ENCODE data around the gene TACR2. TPM values are rescaled to one million over a fixed set of nuclear protein-coding genes. Genes with fewer than 3 reads are reported as not detected.

The TACR2 gene
- polyA plus RNA-seq, 2 of the 4 experiments (the other 2 are of a cell fraction), result 0.09 to 0.16 TPM

DNA sequence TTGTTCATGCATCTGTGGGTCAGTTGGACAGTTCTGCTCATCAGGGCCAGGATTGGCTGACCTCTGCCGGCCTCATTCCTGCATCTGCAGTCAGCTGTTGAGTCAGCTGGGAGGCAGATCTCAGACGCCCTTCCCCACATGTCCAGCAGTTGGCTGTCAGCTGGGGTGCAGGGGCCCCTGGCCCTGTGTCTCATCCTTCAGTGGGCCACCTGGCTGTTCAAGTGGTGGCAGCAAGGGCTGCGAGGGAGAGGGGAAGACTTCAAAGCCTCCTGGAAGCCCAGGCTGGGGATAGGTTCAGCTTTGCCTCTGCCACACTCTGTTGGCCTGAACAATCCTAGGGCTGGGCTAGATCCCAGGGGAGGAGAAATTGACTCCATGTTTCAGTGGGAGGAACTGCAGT lies 33.2 kb downstream of the TACR2 start (continued):
- no peak for TF ChIP-seq ZC3H11A (IDR thresholded peaks at IDR 0.05)
- TF ChIP-seq PHF8 (IDR thresholded peaks at IDR 0.05; ENCODE audit: borderline replicate concordance, low read depth), result no peak
- no peak for TF ChIP-seq CEBPB (IDR thresholded peaks at IDR 0.05)
- TF ChIP-seq MAFK (IDR thresholded peaks at IDR 0.05; ENCODE audit: partially characterized antibody), result no peak
- TF ChIP-seq KDM1A (IDR thresholded peaks at IDR 0.05; ENCODE audit: low read depth), result no peak
- TF ChIP-seq, protein P1, sequence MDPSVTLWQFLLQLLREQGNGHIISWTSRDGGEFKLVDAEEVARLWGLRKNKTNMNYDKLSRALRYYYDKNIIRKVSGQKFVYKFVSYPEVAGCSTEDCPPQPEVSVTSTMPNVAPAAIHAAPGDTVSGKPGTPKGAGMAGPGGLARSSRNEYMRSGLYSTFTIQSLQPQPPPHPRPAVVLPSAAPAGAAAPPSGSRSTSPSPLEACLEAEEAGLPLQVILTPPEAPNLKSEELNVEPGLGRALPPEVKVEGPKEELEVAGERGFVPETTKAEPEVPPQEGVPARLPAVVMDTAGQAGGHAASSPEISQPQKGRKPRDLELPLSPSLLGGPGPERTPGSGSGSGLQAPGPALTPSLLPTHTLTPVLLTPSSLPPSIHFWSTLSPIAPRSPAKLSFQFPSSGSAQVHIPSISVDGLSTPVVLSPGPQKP (IDR thresholded peaks at IDR 0.05; ENCODE audit: low read depth, low read length), result no peak
- TF ChIP-seq TFCP2L1 (CRISPR knock-in tag; IDR thresholded peaks at IDR 0.05), result no peak
- no peak for TF ChIP-seq CBX8 (IDR thresholded peaks at IDR 0.05)
- TF ChIP-seq EP300 (IDR thresholded peaks at IDR 0.05), result no peak
- TF ChIP-seq ESRRA (IDR thresholded peaks at IDR 0.05; ENCODE audit: borderline replicate concordance, low read length), result no peak
- TF ChIP-seq ZSCAN20 (CRISPR knock-in tag; IDR thresholded peaks at IDR 0.05), result no peak
- TF ChIP-seq, protein P2, sequence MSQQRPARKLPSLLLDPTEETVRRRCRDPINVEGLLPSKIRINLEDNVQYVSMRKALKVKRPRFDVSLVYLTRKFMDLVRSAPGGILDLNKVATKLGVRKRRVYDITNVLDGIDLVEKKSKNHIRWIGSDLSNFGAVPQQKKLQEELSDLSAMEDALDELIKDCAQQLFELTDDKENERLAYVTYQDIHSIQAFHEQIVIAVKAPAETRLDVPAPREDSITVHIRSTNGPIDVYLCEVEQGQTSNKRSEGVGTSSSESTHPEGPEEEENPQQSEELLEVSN (IDR thresholded peaks at IDR 0.05; ENCODE audit: borderline replicate concordance, low read depth), result no peak
- TF ChIP-seq CHD4 (IDR thresholded peaks at IDR 0.05; ENCODE audit: borderline replicate concordance), result no peak
- TF ChIP-seq GATA3 (IDR thresholded peaks at IDR 0.05; ENCODE audit: borderline replicate concordance), result no peak
- TF ChIP-seq, protein P3, sequence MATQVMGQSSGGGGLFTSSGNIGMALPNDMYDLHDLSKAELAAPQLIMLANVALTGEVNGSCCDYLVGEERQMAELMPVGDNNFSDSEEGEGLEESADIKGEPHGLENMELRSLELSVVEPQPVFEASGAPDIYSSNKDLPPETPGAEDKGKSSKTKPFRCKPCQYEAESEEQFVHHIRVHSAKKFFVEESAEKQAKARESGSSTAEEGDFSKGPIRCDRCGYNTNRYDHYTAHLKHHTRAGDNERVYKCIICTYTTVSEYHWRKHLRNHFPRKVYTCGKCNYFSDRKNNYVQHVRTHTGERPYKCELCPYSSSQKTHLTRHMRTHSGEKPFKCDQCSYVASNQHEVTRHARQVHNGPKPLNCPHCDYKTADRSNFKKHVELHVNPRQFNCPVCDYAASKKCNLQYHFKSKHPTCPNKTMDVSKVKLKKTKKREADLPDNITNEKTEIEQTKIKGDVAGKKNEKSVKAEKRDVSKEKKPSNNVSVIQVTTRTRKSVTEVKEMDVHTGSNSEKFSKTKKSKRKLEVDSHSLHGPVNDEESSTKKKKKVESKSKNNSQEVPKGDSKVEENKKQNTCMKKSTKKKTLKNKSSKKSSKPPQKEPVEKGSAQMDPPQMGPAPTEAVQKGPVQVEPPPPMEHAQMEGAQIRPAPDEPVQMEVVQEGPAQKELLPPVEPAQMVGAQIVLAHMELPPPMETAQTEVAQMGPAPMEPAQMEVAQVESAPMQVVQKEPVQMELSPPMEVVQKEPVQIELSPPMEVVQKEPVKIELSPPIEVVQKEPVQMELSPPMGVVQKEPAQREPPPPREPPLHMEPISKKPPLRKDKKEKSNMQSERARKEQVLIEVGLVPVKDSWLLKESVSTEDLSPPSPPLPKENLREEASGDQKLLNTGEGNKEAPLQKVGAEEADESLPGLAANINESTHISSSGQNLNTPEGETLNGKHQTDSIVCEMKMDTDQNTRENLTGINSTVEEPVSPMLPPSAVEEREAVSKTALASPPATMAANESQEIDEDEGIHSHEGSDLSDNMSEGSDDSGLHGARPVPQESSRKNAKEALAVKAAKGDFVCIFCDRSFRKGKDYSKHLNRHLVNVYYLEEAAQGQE (IDR thresholded peaks at IDR 0.05), result no peak
- no peak for TF ChIP-seq CHD2 (IDR thresholded peaks at IDR 0.05; ENCODE audit: low read length, partially characterized antibody)
- no peak for TF ChIP-seq JUNB (IDR thresholded peaks at IDR 0.05)
- no peak for TF ChIP-seq CBX2 (IDR thresholded peaks at IDR 0.05; ENCODE audit: borderline replicate concordance, low read depth)
- TF ChIP-seq MYC (IDR thresholded peaks at IDR 0.05; ENCODE audit: borderline replicate concordance, low read length), result no peak
- TF ChIP-seq RFX5 (IDR thresholded peaks at IDR 0.05), result no peak
- no peak for TF ChIP-seq BHLHE40 (IDR thresholded peaks at IDR 0.05; ENCODE audit: low read depth, low read length)
- peak; percentile 40 to 41 for TF ChIP-seq RAD21 (conservative IDR thresholded peaks at IDR 0.05 in 1 of 2, IDR thresholded peaks at IDR 0.05 in 1 of 2)

DNA sequence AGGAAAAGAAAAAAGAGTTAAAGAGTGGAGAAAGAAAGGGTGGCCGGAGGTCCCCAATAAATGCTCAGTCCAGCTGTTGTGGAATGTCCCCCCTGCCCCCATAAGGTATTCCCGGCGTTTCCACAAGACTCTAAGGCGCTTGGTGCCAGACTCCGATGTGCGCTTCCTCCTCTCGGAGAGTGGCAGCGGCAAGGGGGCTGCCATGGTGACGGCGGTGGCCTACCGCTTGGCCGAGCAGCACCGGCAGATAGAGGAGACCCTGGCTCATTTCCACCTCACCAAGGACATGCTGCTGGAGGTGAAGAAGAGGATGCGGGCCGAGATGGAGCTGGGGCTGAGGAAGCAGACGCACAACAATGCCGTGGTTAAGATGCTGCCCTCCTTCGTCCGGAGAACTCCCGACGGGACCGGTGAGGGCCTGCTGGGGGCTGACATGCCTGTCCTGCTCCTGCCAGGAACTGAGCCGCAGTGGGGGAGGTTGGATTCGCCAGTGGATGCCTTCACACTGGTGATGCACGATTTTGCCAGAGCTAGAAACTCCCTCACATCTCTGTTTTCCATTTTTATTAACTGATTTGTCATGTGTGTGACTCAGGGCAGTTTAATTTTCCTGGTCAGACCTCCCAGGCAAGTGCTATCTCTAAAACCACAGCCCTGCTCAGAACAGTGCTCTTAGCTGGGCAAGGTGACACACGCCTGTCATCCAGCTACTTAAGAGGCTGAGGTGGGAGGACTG lies 34.2 kb downstream of the TACR2 start:
- WGBS (ENCODE audit: missing lambda C conversion rate), result 87% methylated on average over 26 of the region's 26 CpGs
- TF ChIP-seq HEYL (CRISPR knock-in tag; IDR thresholded peaks at IDR 0.05) (no peak), HOXB5 (CRISPR knock-in tag; IDR thresholded peaks at IDR 0.05) (no peak), HDAC2 (IDR thresholded peaks at IDR 0.05) (no peak)
- TF ChIP-seq, protein P4, sequence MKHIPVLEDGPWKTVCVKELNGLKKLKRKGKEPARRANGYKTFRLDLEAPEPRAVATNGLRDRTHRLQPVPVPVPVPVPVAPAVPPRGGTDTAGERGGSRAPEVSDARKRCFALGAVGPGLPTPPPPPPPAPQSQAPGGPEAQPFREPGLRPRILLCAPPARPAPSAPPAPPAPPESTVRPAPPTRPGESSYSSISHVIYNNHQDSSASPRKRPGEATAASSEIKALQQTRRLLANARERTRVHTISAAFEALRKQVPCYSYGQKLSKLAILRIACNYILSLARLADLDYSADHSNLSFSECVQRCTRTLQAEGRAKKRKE (CRISPR knock-in tag; IDR thresholded peaks at IDR 0.05; ENCODE audit: low read depth), result no peak
- TF ChIP-seq, protein P5, sequence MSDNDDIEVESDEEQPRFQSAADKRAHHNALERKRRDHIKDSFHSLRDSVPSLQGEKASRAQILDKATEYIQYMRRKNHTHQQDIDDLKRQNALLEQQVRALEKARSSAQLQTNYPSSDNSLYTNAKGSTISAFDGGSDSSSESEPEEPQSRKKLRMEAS (IDR thresholded peaks at IDR 0.05), result no peak
- DNase-seq (ENCODE audit: low read depth in 1 of 2, low spot score in 1 of 2), result peak in 1 of 2 experiments; percentile 27
- POLR2A ChIA-PET, result interaction anchor here (1.1 kb wide), 1 partner anchor 65 kb away, joined by 3 read pairs; no protein-coding TSS in a partner anchor
- no peak overlapping the region for H3K4me3 ChIP-seq
- H3K4me1 ChIP-seq, result peaks cover 29% of the 10 kb centered on the region
- ATAC-seq, result peak; percentile 45 to 60; a peak in 4 of 6 replicates
- no peak for FAIRE-seq
- H3K4me2 ChIP-seq, result peak overlapping the region; percentile 26; the same call in 1 of the 3 replicates
- CTCF ChIA-PET, result interaction anchor here (0.6 to 2.8 kb wide), 19 partner anchors 10 to 150 kb away, joined by 3 to 15 read pairs (median 5); no protein-coding TSS in a partner anchor
- H3K27ac ChIP-seq, result peak overlapping the region in 1 of 2 experiments; percentile 57; a peak in 3 of 6 replicates
- H3K9me3 ChIP-seq, result no peaks in the 10 kb centered on the region
